B cell (primary cell): Measurements from ENCODE around the gene KNOP1. TPM values are rescaled to one million over a fixed set of nuclear protein-coding genes. Genes with fewer than 3 reads are reported as not detected.

Experiments used
- ATAC-seq: fragments of 200-7000 bp; cut with Tn5 transposase; one replicate; pipeline ENCODE4 v1.10.0; 2021; ENCODE audit warnings: low read depth, mild to moderate bottlenecking, moderate number of reproducible peaks, moderate library complexity
- CTCF ChIA-PET: fragments of 350-600 bp; sonication (Branson Sonifier 250); formaldehyde crosslinking; loops from one replicate; lab custom pipeline; 2021; ENCODE audit warnings: antibody characterized with exemption, inconsistent platforms; lab: Charles Lee
- POLR2A ChIA-PET: fragments of 350-600 bp; sonication (Branson Sonifier 250); formaldehyde crosslinking; loops from one replicate; lab custom pipeline; 2021; ENCODE audit warnings: antibody characterized with exemption; lab: Charles Lee
- DNase-seq: peaks from one replicate; pipeline ENCODE4 v3.0.0; 2013
- H2AFZ ChIP-seq: 2 replicates; pipeline ENCODE4 v1.6.1; 2012; ENCODE audit warnings: mild to moderate bottlenecking, low read depth, low read length; ENCODE audit not compliant: insufficient read depth, poor library complexity, severe bottlenecking
- H3K27ac ChIP-seq, 2 donors: 1 replicate in 1 of 2; 2 replicates in 1 of 2; pipeline ENCODE4 v1.5.1; 2012 to 2013; ENCODE audit warnings: low read length in 2 of 2, mild to moderate bottlenecking in 2 of 2, moderate library complexity in 1 of 2
- H3K27me3 ChIP-seq, 4 experiments: fragments of 200-600 bp in 1 of 4; sonication (generic) in 1 of 4; replicated peaks in 1 of 4; 1 replicate in 2 of 4; 2 replicates in 2 of 4; pipeline versions ENCODE4 v1.6.1 to v1.7.0; 2013 to 2016; ENCODE audit warnings: low read length in 3 of 4, mild to moderate bottlenecking in 2 of 4, mixed read lengths in 1 of 4, moderate library complexity in 1 of 4; ENCODE audit not compliant: insufficient read depth in 4 of 4, control insufficient read depth in 3 of 4; ENCODE audit errors: control extremely low read depth in 1 of 4
- H3K36me3 ChIP-seq, 2 experiments: replicated peaks in 1 of 2; 1 replicate in 1 of 2; 2 replicates in 1 of 2; pipeline versions ENCODE4 v1.6.1 to v1.7.1; 2013; ENCODE audit warnings: low read length in 1 of 2; ENCODE audit not compliant: insufficient read depth in 2 of 2, control insufficient read depth in 1 of 2; ENCODE audit errors: control extremely low read depth in 1 of 2, extremely low read depth in 1 of 2
- H3K4me1 ChIP-seq, 2 donors: fragments of 200-600 bp in 1 of 2; sonication (generic) in 1 of 2; 1 replicate in 1 of 2; 2 replicates in 1 of 2; pipeline versions ENCODE4 v1.5.1 to v1.6.1; 2013 to 2017; ENCODE audit warnings: low read length in 2 of 2; ENCODE audit not compliant: control insufficient read depth in 2 of 2, insufficient read depth in 2 of 2
- H3K4me2 ChIP-seq: replicated peaks from 2 replicates; pipeline ENCODE3; 2012; ENCODE audit warnings: mild to moderate bottlenecking, low read depth, low read length; ENCODE audit not compliant: poor library complexity, severe bottlenecking
- H3K4me3 ChIP-seq, 5 experiments: fragments of 200-600 bp in 1 of 5; sonication (generic) in 1 of 5; 1 replicate in 3 of 5; 2 replicates in 2 of 5; pipeline versions ENCODE4 v1.5.1 to v1.7.0; 2011 to 2016; ENCODE audit warnings: low read length in 4 of 5, mild to moderate bottlenecking in 4 of 5, low read depth in 2 of 5, control low read depth in 1 of 5, moderate library complexity in 1 of 5; ENCODE audit not compliant: insufficient read depth in 1 of 5; ENCODE audit errors: control extremely low read depth in 1 of 5, extremely low read depth in 1 of 5
- H3K79me2 ChIP-seq: fragments of 200-600 bp; sonication (generic); one replicate; pipeline ENCODE4 v1.6.0; 2016; ENCODE audit warnings: low read length; ENCODE audit not compliant: control insufficient read depth, insufficient read depth
- H3K9ac ChIP-seq: fragments of 200-600 bp; sonication (generic); 2 replicates; pipeline ENCODE4 v1.6.1; 2017; ENCODE audit warnings: mild to moderate bottlenecking, low read length, moderate library complexity
- H3K9me3 ChIP-seq, 3 donors: one replicate each; pipeline versions ENCODE4 v1.6.1 to v1.7.1; 2013; ENCODE audit warnings: low read length in 2 of 3; ENCODE audit not compliant: control insufficient read depth in 2 of 3, insufficient read depth in 1 of 3; ENCODE audit errors: control extremely low read depth in 1 of 3
- H4K20me1 ChIP-seq: 2 replicates; pipeline ENCODE4 v1.6.0; 2012; ENCODE audit warnings: mild to moderate bottlenecking, low read length; ENCODE audit not compliant: insufficient read depth, control insufficient read depth, poor library complexity, severe bottlenecking
- H3K27ac Mint-ChIP-seq: one replicate; pipeline ENCODE4 v1.8.0; 2021; ENCODE audit warnings: mixed read lengths
- H3K27me3 Mint-ChIP-seq: one replicate; pipeline ENCODE4 v1.8.0; 2021; ENCODE audit warnings: mixed read lengths
- H3K4me1 Mint-ChIP-seq: one replicate; pipeline ENCODE4 v1.8.0; 2021; ENCODE audit warnings: mixed read lengths
- H3K4me3 Mint-ChIP-seq: one replicate; pipeline ENCODE4 v1.8.0; 2021; ENCODE audit warnings: mixed read lengths
- H3K9me3 Mint-ChIP-seq: one replicate; pipeline ENCODE4 v1.8.0; 2022; ENCODE audit warnings: mixed read lengths; ENCODE audit not compliant: insufficient read depth
- CTCF ChIP-seq: fragments of 200-600 bp; IDR thresholded peaks from one replicate; pipeline ENCODE4 v1.8.0; 2022; ENCODE audit warnings: antibody characterized with exemption, mild to moderate bottlenecking
- EZH2 ChIP-seq: IDR thresholded peaks from 2 replicates; pipeline ENCODE4 v1.6.1; 2012; ENCODE audit warnings: borderline replicate concordance, low read depth, mild to moderate bottlenecking, moderate library complexity, low read length; ENCODE audit not compliant: insufficient read depth, poor library complexity, severe bottlenecking
- WGBS: methylation state at CpG from one replicate; pipeline ENCODE4 v1.1.5; 2013; ENCODE audit warnings: missing lambda C conversion rate; ENCODE audit not compliant: insufficient coverage; 5-methylcytosine and 5-hydroxymethylcytosine counted together
- intact Hi-C: fragments of 100-400 bp; cut with micrococcal nuclease; formaldehyde crosslinking; loops from one replicate; pipeline ENCODE4 v1.10.0; 2022
- polyA plus RNA-seq: library from polyadenylated mRNA; depleted of rRNA; stranded (reverse); fragments of >200 nt; gene quantifications from 2 replicates; pipeline ENCODE4 v1.2.3, GENCODE V29; 2012
- total RNA-seq, 2 donors: library from RNA; stranded (reverse); fragments of 120-200 nt in 1 of 2; gene quantifications; 1 replicate in 1 of 2; 2 replicates in 1 of 2; pipeline versions ENCODE4 v1.2.3 to v1.2.4, GENCODE V29; 2013 to 2022

The KNOP1 gene
- total and polyA plus RNA-seq, 2 donors (not counting 1 experiment from before 2014, with no cell fraction given), result 1.6 to 16.9 TPM

GRCh38 chr16:19664166-19664565, 53.9 kb downstream of the KNOP1 start:
- Mint-ChIP-seq H3K4me3 (no peak overlapping the region), H3K4me1 (no peaks in the 10 kb centered on the region), H3K27me3 (no peaks in the 10 kb centered on the region), H3K9me3 (peaks cover 3% of the 10 kb centered on the region), H3K27ac (no peak overlapping the region)
- ChIA-PET CTCF (interaction anchor here (0.7 kb wide), 1 partner anchor 94 kb away, joined by 4 read pairs; no protein-coding TSS in a partner anchor), POLR2A (no interaction called here)
- no peaks in the 10 kb centered on the region for H4K20me1 ChIP-seq
- no peak overlapping the region for H3K27ac ChIP-seq
- H2AFZ ChIP-seq, result no peak overlapping the region
- 100% methylated on average over 4 of the region's 6 CpGs for WGBS
- no peak for TF ChIP-seq EZH2
- TF ChIP-seq CTCF, result no peak
- H3K36me3 ChIP-seq, result peaks cover 7 to 10% of the 10 kb centered on the region in 2 experiments
- H3K27me3 ChIP-seq, result no peaks in the 10 kb centered on the region
- H3K4me1 ChIP-seq, result no peaks in the 10 kb centered on the region
- no peak overlapping the region for H3K4me3 ChIP-seq
- no peak overlapping the region for H3K9ac ChIP-seq
- ATAC-seq (no peak), DNase-seq (no peak)
- no peak overlapping the region for H3K4me2 ChIP-seq
- peaks cover 0 to 11% (median 0%) of the 10 kb centered on the region in 3 donors for H3K9me3 ChIP-seq
- intact Hi-C loops, result no loop called here
- no peaks in the 10 kb centered on the region for H3K79me2 ChIP-seq

GRCh38 chr16:19662351-19662750, 55.7 kb downstream of the KNOP1 start:
- H3K4me3 ChIP-seq, result no peak overlapping the region
- H3K9ac ChIP-seq, result no peak overlapping the region
- H3K27ac Mint-ChIP-seq, result no peak overlapping the region
- no peaks in the 10 kb centered on the region for H3K4me1 ChIP-seq
- no peak overlapping the region for H3K4me2 ChIP-seq
- POLR2A ChIA-PET, result no interaction called here
- H3K4me3 Mint-ChIP-seq, result no peak overlapping the region
- no peak overlapping the region for H2AFZ ChIP-seq
- H3K27me3 ChIP-seq, result no peaks in the 10 kb centered on the region
- CTCF ChIA-PET, result no interaction called here
- WGBS, result 98% methylated on average over 6 of the region's 7 CpGs
- TF ChIP-seq EZH2 (no peak), CTCF (no peak)
- intact Hi-C loops, result no loop called here
- peaks cover 3% of the 10 kb centered on the region for H3K9me3 Mint-ChIP-seq
- H3K27me3 Mint-ChIP-seq, result no peaks in the 10 kb centered on the region
- peaks cover 6 to 7% of the 10 kb centered on the region in 2 experiments for H3K36me3 ChIP-seq
- no peaks in the 10 kb centered on the region for H3K79me2 ChIP-seq
- H4K20me1 ChIP-seq, result no peaks in the 10 kb centered on the region
- ATAC-seq (no peak), DNase-seq (no peak)
- peaks cover 0 to 11% (median 0%) of the 10 kb centered on the region in 3 donors for H3K9me3 ChIP-seq
- no peaks in the 10 kb centered on the region for H3K4me1 Mint-ChIP-seq
- no peak overlapping the region for H3K27ac ChIP-seq
